NCI-H82 treated with DMSO at 0.1 percent for 48 hours (cell line): ENCODE measurements around the gene RBM24.
"Not testable (repeated sequence)": the region's sequence is repeated elsewhere in the genome, so short reads cannot be mapped to it uniquely, and the experiment has no call there.

Experiments used
- DNase-seq: peaks from one replicate; lab custom pipeline; 2025; ENCODE audit not compliant: unreplicated experiment; lab: John Stamatoyannopoulos, UW

The RBM24 gene

GRCh38 chr6:17289630-17290061 is 8.5 kb downstream of the RBM24 start:
- DNase-seq = no peak

- no peak for DNase-seq
These were observed 10.6 kb downstream of the RBM24 start for GRCh38 chr6:17291778-17292177.

- DNase-seq = no peak
These were observed 11.5 kb downstream of the RBM24 start for GRCh38 chr6:17292600-17293133.

GRCh38 chr6:17293395-17293794 is 12.2 kb downstream of the RBM24 start:
- no peak for DNase-seq

GRCh38 chr6:17297271-17298080 is 16.3 kb downstream of the RBM24 start:
- no peak for DNase-seq

GRCh38 chr6:17298257-17298656 is 17.1 kb downstream of the RBM24 start:
- DNase-seq = no peak

- DNase-seq = no peak
These were observed 18.1 kb downstream of the RBM24 start for GRCh38 chr6:17299222-17299621.

GRCh38 chr6:17299750-17300149 is 18.6 kb downstream of the RBM24 start:
- no peak for DNase-seq

- no peak for DNase-seq
These were observed 19.5 kb downstream of the RBM24 start for GRCh38 chr6:17300637-17301036.

- no peak for DNase-seq
These were observed 22.3 kb downstream of the RBM24 start for GRCh38 chr6:17303444-17303843.

GRCh38 chr6:17305219-17306001 is 24.2 kb downstream of the RBM24 start:
- DNase-seq = peak; percentile 35

GRCh38 chr6:17311595-17312311 is 30.6 kb downstream of the RBM24 start:
- DNase-seq = no peak

- not testable (repeated sequence) for DNase-seq
These were observed 32.1 kb downstream of the RBM24 start for GRCh38 chr6:17313238-17313637.

- DNase-seq = no peak
These were observed 32.8 kb downstream of the RBM24 start for GRCh38 chr6:17313971-17314370.

- no peak for DNase-seq
These were observed 34.1 kb downstream of the RBM24 start for GRCh38 chr6:17315262-17315661.

- no peak for DNase-seq
These were observed 37.4 kb downstream of the RBM24 start for GRCh38 chr6:17318435-17319165.

GRCh38 chr6:17320266-17320665 is 39.1 kb downstream of the RBM24 start:
- DNase-seq = not testable (repeated sequence)

GRCh38 chr6:17331238-17331637 is 50.1 kb downstream of the RBM24 start:
- DNase-seq = no peak

- no peak for DNase-seq
These were observed 53.1 kb downstream of the RBM24 start for GRCh38 chr6:17334265-17334664.

- DNase-seq = no peak
These were observed 55.3 kb downstream of the RBM24 start for GRCh38 chr6:17336425-17336824.

- no peak for DNase-seq
These were observed 58.1 kb downstream of the RBM24 start for GRCh38 chr6:17339308-17339670.
